GM19438 (cell line): ENCODE results near the gene HINT3.
"Not testable (repeated sequence)": the region's sequence is repeated elsewhere in the genome, so short reads cannot be mapped to it uniquely, and the experiment has no call there.

ENCODE experiments used
- ATAC-seq: cut with Tn5 transposase; IDR thresholded peaks from one replicate; pipeline ENCODE4 v1.9.1; 2021; ENCODE audit warnings: low read depth; ENCODE audit not compliant: unreplicated experiment

Gene HINT3

DNA sequence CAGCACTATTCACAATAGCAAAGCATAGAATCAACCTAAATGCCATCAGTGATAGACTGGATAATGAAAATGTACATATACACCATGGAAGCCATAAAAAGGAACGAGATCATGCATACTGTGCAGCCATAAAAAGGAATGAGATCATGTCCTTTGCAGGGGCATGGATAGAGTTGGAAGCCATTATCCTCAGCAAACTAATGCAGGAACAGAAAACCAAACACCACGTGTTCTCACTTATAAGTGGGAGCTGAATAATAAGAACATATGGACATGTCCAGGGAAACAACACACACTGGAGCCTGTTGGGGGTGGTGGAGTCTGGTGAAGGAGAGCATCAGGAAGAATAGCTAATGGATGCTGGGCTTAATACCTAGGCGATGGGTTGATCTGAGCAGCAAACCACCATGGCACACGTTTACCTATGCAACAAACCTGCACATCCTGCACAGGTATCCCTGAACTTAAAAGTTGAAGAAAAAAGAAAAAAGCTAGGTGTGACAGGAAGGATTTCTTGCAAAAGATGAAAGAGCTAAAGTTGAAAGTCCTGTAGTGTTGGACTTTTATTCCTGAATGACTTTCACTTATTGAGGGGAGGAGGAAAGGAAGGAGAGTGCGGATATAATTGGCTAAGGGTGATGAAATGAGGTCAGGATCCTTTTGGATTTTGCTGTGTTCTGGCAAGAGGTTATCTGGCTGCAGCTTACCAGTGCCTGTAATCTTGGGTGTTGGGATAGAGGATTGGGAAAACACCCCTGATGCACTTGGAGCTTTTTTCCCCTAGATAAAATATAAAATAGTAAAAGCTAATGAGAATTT lies 38.3 kb downstream of the HINT3 start:
- ATAC-seq: no peak

DNA sequence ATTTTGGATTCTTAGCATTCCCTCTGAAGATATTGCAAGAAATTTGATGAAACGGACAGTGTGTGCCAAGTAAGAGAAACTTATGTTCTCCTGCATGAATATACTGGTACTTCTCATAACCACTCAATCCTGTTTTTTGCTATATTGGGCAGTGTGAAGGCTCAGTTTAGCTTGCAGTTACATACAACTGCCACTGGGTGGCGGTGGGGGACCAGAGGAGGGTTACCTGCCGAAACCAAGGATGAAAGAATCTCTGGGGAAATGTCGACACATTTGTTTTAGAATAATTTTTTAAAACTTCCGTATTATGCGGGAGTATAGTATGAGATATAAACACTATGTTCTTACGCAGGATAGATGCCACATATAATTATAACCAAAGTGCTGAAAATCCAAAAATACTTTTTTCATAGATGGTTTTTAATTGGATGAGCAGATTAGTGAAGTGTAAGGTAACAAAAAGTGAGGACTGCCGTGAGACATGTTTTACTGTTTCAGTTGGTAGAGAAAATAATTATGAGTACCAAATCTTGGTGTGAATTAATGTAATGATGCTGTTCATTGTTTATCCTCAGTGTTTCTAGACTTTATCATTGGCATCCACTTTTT lies 39.5 kb downstream of the HINT3 start:
- ATAC-seq: peak; percentile 94

DNA sequence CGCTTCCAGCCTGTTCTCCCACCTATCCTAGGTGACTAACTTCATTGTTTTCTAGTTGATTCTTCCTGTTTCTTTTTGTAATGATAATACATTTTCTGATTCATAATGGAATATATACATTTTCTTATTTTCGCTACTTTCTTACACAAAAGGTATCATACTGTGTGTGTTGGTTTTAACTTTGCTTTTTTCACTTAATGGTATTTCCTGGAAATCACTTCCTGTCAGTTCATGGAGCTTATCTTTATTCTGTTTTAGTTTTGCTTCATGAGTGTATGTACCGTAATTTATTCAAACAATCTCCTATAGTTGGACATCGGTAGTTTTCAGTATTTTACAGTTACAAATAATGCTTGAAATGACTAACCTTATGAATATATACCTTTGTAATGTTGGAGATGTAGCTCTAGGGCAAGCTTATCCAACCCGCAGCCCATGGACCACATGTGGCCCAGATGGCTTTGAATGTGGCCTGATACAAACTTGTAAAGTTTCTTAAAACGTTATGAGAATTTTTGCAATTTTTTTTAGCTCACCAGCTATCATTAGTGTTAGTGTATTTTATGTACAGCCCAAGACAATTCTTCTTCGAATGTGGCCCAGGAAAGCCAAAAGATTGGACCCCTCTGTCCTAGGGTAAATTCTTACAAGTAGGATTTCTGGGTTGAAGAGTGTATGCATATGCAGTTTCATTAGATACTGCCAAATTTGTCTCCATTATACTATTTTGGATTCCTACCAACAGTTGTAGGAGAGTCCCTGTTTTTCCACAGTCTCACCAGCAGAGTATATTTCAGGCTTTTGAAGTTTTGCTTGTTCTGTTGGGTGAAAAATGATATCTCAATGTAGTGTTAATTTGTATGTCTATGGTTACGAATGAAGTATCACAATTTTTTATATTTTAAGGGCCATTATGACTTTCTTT lies 46.4 kb downstream of the HINT3 start:
- ATAC-seq: no peak

DNA sequence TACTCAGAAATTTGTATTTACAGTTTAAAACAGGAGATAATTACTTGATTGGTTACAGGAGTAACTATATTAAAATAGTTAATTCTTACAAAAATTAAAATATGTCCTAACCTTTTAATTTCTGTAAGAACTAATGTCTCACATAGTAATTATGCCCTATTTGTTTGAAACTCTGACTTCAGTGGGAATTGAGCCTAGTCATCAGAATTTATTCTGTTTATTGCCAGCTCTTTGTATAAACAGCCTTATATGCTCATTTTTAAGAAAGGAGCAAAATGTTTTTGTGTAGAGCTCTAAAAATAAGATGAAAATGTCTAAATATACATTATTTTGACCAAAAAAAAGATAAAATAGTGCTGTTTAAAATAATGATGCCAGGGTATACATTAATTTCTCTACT lies 51.2 kb downstream of the HINT3 start:
- ATAC-seq: no peak

DNA sequence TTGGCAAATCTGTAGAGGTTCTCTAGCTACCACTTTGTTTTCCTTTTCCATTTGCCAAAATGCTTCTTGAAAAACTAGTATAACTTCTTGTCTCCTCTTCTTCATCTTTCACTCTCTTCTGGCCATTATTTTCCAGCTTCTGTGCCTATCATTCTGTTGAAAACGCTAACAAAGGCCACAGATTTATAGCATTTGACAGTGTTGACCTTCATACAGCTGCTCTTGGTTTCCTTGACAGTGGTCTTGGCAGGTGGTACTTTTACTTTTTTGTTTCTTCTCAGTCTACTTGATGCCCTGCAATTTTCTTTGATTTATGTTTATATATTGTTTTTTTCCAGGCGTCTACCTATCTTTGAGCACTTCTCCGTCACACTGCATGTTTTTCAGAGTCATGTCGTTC lies 53.5 kb downstream of the HINT3 start:
- ATAC-seq: no peak

DNA sequence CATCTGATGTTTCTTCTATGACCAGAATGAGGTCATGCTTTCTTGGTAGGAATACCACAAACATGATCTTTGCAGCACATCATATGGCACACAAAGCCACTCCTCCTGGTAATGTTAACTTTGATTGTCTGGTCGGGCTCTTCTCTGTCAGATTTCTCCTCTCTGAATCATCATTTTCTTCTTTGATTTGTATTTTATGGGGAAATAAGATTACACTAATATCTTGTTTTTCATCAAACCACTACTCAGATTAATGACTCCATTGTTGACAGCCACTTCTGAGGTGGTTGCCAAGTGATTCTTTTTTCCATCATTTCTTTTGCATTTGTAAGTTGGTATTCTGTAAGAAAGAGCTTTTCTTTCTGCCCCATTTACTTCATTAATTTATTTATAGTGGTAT lies 59.3 kb downstream of the HINT3 start:
- ATAC-seq: no peak

DNA sequence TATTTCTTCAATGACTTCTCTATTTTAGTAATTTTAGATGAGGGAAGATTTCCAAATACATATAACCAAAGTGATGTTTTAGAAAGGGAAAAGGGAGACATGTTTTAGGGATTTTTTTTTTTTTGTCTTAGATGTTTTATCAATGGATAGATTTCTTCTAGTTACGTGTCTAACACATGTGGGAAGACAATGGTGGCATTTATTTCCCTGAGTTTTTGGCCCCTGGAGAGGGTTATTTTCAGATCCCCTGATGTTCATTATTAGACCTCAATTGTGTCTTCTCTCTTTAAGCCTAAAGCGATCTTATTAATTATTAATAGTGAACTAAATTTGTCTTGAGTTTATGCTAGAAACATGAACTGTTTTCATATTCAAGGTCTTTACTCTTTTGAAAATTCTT lies 60.0 kb downstream of the HINT3 start:
- ATAC-seq: no peak

DNA sequence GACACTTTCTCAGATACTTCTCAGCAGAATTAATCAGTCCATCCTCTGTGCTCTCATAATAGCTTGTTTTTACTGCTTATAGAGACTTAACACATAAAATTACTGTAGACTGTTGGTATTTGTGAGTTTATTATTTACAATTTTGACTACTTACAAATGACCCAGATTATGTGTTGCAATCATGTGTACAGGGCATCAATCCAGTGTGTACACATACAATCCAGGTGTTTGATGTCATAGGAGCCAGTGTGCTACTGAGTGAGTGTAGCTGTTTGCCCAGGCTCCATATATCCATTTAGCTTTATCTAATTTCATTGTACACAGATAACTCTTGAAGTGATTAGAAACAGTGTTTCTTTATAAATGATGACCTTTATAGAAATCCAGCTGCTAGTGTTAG lies 61.1 kb downstream of the HINT3 start:
- no peak for ATAC-seq

DNA sequence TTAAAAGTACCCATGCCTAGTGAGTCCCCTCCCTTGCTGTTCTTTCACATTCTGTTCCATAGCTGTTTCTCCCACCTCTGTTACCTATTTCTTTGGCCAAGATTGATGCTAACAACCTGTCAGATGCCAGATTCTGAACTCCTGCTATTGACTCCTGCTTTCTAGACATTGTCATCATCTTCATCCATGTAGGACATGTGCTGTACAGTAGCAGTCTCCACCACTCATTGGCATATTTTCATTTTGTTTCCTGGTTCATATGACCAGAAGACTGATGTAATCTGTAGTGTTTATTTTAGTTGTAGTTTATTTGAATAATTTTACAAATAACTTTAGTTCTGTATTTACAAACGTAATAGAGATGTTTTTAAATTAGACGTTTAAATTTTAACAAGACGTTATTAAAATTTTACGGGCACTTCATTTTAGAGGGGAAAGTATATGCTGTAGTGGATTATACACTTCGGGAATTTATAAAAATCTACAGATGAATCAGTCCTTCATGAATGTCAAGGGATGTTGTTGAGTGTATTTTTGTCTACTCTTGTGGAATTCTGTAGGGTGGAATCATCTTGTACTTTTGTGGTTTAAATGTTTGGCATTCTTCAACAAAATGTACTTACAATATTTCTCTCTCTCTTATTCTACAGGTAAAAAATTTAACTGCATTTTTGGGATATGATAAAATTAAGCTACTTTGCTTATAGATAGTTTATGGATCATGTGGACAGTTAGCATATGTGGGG lies 63.9 kb downstream of the HINT3 start:
- ATAC-seq: no peak

DNA sequence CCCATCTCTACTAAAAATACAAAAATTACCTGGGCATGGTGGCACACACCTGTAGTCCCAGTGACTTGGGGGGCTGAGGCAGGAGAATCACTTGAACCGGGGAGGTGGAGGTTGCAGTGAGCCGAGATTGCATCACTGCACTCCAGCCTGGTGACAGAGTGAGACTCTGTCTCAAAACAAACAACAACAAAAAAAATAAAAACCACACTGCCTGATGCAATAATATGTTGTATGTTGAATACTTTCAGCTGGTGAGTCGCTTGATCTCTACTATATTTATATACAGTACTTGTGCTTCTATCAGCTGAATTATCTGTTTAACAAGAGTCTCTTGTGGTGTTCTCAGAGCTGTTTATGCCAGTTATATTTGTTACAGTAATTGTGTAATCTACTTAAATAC lies 66.9 kb downstream of the HINT3 start:
- not testable (repeated sequence) for ATAC-seq

DNA sequence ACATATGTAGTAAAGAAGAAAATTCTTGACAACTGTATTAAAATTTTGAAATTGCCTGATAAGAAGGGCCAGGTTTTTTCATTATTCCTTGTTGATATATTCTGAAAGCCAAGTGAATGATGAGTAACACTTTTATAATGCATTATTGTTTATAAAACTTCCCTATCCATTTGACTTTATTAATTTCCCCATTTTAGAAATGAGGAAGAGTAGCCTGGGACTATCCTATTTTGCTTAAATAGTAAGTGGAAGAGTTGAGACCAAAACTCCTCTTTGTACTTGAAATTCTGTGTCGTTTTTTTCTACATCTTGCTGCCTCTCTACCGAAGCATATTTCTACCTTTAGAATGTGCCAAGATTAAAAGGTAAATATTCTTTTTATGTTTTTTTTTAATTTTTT lies 69.4 kb downstream of the HINT3 start:
- ATAC-seq: no peak

DNA sequence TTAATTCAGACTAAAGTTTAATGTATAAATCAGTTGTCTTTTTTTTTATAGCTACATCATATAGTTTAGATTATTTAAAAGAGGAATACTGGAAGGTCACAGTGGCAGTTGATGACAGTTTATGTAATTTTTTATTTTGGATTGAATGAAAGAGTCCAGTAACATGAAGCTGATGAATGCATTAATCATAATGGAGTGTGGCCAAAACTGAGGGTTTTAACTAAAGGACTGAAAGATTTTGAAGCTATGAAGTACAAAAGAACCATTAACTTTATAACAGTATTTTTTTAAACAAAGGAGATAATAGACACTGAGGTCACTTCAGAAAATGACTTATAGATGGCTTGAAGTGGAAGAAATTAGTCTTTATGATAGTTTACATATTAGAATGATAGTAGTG lies 71.0 kb downstream of the HINT3 start:
- no peak for ATAC-seq
